HFFc6 (cell line): ENCODE results near the gene LHX4. TPM values are rescaled to one million over a fixed set of nuclear protein-coding genes. Genes with fewer than 3 reads are reported as not detected.

ENCODE experiments used
- DNase-seq: peaks from one replicate; pipeline ENCODE4 v3.0.0-alpha.2; 2018
- H3K27ac Mint-ChIP-seq: 2 replicates; pipeline ENCODE4 v1.8.0; 2020; ENCODE audit warnings: mild to moderate bottlenecking, mixed read lengths
- H3K27me3 Mint-ChIP-seq: 2 replicates; pipeline ENCODE4 v1.8.0; 2021; ENCODE audit warnings: mild to moderate bottlenecking, moderate library complexity, mixed read lengths; ENCODE audit not compliant: insufficient read depth
- H3K36me3 Mint-ChIP-seq: 2 replicates; pipeline ENCODE4 v1.8.0; 2021; ENCODE audit warnings: low read depth, mixed read lengths
- H3K4me1 Mint-ChIP-seq: 2 replicates; pipeline ENCODE4 v1.8.0; 2020; ENCODE audit warnings: low read depth, mixed read lengths
- H3K4me3 Mint-ChIP-seq: 2 replicates; pipeline ENCODE4 v1.8.0; 2020; ENCODE audit warnings: mild to moderate bottlenecking, moderate library complexity, mixed read lengths
- H3K9me3 Mint-ChIP-seq: 2 replicates; pipeline ENCODE4 v1.8.0; 2020; ENCODE audit warnings: mild to moderate bottlenecking, mixed read lengths
- CTCF ChIP-seq: fragments of 200-600 bp; sonication (generic); IDR thresholded peaks from 2 replicates; pipeline ENCODE4 v1.5.0; 2021; ENCODE audit warnings: antibody characterized with exemption, mild to moderate bottlenecking
- total RNA-seq, 6 experiments: library from RNA; stranded (reverse); fragmentation: NEBNext Ultra II Directional; extraction: Animal tissue kit (Norgen Biotek cat#: 25700); gene quantifications; 2 replicates in 1 of 6; 3 replicates in 5 of 6; pipeline ENCODE4 v1.2.3, GENCODE V29; 2021

LHX4 gene
- total RNA-seq, 6 experiments from 2014 or later = 0.28 to 0.71 (median 0.41) TPM

- H3K4me1 Mint-ChIP-seq = peaks cover 14% of the 10 kb centered on the region
- no peak for DNase-seq
- H3K27ac Mint-ChIP-seq = no peak overlapping the region; the same call in 1 of the 2 replicates
- peaks cover 6% of the 10 kb centered on the region; the same call in 1 of the 2 replicates for H3K27me3 Mint-ChIP-seq
- H3K4me3 Mint-ChIP-seq = no peak overlapping the region
- H3K9me3 Mint-ChIP-seq = no peaks in the 10 kb centered on the region
- no peaks in the 10 kb centered on the region for H3K36me3 Mint-ChIP-seq
- no peak for TF ChIP-seq CTCF
Measured at GRCh38 chr1:180211860-180212229, 18.2 kb upstream of the LHX4 start.

GRCh38 chr1:180213401-180214170, 16.5 kb upstream of the LHX4 start:
- Mint-ChIP-seq H3K4me1 (peaks cover 14% of the 10 kb centered on the region), H3K27me3 (peaks cover 6% of the 10 kb centered on the region), H3K4me3 (peak overlapping the region; percentile 47), H3K9me3 (no peaks in the 10 kb centered on the region), H3K27ac (no peak overlapping the region), H3K36me3 (no peaks in the 10 kb centered on the region)
- no peak for DNase-seq
- no peak; the same call in 1 of the 2 replicates for TF ChIP-seq CTCF

GRCh38 chr1:180215856-180216625, 14.0 kb upstream of the LHX4 start:
- no peak for DNase-seq
- H3K36me3 Mint-ChIP-seq = no peaks in the 10 kb centered on the region
- H3K27me3 Mint-ChIP-seq = peaks cover 23% of the 10 kb centered on the region
- no peaks in the 10 kb centered on the region for H3K9me3 Mint-ChIP-seq
- no peak overlapping the region for H3K27ac Mint-ChIP-seq
- H3K4me1 Mint-ChIP-seq = peaks cover 14% of the 10 kb centered on the region
- TF ChIP-seq CTCF = no peak
- H3K4me3 Mint-ChIP-seq = no peak overlapping the region

GRCh38 chr1:180217006-180217405, 13.1 kb upstream of the LHX4 start:
- no peak overlapping the region for H3K27ac Mint-ChIP-seq
- no peaks in the 10 kb centered on the region for H3K36me3 Mint-ChIP-seq
- H3K4me3 Mint-ChIP-seq = no peak overlapping the region
- H3K27me3 Mint-ChIP-seq = peaks cover 26% of the 10 kb centered on the region
- no peak for TF ChIP-seq CTCF
- DNase-seq = no peak
- no peaks in the 10 kb centered on the region for H3K9me3 Mint-ChIP-seq
- H3K4me1 Mint-ChIP-seq = peaks cover 7% of the 10 kb centered on the region

GRCh38 chr1:180218806-180219765, 11.0 kb upstream of the LHX4 start:
- Mint-ChIP-seq H3K27me3 (peaks cover 36% of the 10 kb centered on the region), H3K4me3 (no peak overlapping the region), H3K27ac (no peak overlapping the region), H3K4me1 (no peaks in the 10 kb centered on the region), H3K9me3 (no peaks in the 10 kb centered on the region), H3K36me3 (no peaks in the 10 kb centered on the region)
- DNase-seq = no peak
- no peak for TF ChIP-seq CTCF
